ENCODE results near the gene MYH6. TPM values are rescaled to one million over a fixed set of nuclear protein-coding genes. Genes with fewer than 3 reads are reported as not detected.
A peak's percentile ranks its signal among the peaks of the same experiment; 100 is the strongest.

Gene MYH6
- total RNA-seq, 6 donors from 2014 or later = not detected

DNA sequence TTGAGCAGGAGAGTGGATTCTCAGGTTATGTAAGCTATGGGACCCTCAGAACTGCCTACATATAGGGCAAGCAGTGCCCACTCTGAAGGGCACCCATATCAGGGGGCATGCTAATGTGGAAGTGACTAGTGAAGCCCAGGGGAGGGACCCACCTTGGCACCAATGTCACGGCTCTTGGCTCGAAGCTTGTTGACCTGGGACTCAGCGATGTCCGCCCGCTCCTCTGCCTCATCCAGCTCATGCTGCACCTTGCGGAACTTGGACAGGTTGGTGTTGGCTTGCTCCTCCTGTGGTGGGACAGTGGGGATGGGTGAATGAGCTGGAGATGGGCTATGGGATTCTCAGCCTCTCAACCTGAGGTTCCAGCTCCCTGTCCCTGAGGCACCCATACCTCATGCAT lies 25.8 kb downstream of the MYH6 start:
- Histone ChIP-seq H3K4me1 (peaks cover 0 to 5% (median 0%) of the 10 kb centered on the region in 4 donors), H3K27me3 (no peaks in the 10 kb centered on the region), H3K4me3 (no peak overlapping the region), H3K9me3 (no peaks in the 10 kb centered on the region), H3K36me3 (no peaks in the 10 kb centered on the region), H3K27ac (no peak overlapping the region)
- WGBS, 2 donors = 95% methylated on average over 5 of the region's 6 CpGs; no CpG with 5 or more reads in 1 of the 2 donors
- no peak for DNase-seq
- TF ChIP-seq, protein P1, sequence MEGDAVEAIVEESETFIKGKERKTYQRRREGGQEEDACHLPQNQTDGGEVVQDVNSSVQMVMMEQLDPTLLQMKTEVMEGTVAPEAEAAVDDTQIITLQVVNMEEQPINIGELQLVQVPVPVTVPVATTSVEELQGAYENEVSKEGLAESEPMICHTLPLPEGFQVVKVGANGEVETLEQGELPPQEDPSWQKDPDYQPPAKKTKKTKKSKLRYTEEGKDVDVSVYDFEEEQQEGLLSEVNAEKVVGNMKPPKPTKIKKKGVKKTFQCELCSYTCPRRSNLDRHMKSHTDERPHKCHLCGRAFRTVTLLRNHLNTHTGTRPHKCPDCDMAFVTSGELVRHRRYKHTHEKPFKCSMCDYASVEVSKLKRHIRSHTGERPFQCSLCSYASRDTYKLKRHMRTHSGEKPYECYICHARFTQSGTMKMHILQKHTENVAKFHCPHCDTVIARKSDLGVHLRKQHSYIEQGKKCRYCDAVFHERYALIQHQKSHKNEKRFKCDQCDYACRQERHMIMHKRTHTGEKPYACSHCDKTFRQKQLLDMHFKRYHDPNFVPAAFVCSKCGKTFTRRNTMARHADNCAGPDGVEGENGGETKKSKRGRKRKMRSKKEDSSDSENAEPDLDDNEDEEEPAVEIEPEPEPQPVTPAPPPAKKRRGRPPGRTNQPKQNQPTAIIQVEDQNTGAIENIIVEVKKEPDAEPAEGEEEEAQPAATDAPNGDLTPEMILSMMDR (IDR thresholded peaks at IDR 0.05) = no peak
- no peak for TF ChIP-seq EP300 (IDR thresholded peaks at IDR 0.05)
- TF ChIP-seq POLR2A (IDR thresholded peaks at IDR 0.05) = no peak
- no peak for TF ChIP-seq POLR2AphosphoS5 (IDR thresholded peaks at IDR 0.05)
- ATAC-seq (ENCODE audit: low FRiP score in 2 of 2) = no peak

- no peak for DNase-seq
Measured at GRCh38 chr14:23381871-23382270, 26.2 kb downstream of the MYH6 start.

DNA sequence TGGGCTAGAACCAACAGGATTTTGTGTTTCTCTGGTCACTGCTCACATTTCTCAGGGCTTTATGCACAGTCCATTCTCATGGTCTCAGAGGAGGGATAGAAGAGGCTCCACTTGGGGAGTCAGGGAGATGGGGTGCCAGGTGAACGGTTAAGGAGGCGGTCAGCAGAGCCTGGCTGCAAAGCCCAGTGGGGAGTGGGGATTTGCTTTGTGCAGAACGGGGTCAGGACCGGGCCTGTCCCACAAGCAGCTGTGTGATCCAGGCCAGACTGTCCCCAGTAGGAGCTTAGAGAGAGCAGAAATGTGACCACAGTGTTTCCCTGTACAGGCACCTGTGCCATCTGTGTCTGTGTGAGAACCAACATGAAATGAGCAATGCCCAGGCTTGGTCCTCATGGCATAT lies 27.1 kb downstream of the MYH6 start:
- DNase-seq (no peak), ATAC-seq (ENCODE audit: low FRiP score in 2 of 2) (no peak)
- H3K27ac ChIP-seq = no peak overlapping the region
- TF ChIP-seq POLR2AphosphoS5 (IDR thresholded peaks at IDR 0.05) (no peak), POLR2A (IDR thresholded peaks at IDR 0.05) (no peak)
- no peaks in the 10 kb centered on the region for H3K36me3 ChIP-seq
- peaks cover 0 to 5% (median 0%) of the 10 kb centered on the region in 4 donors for H3K4me1 ChIP-seq
- no peaks in the 10 kb centered on the region for H3K9me3 ChIP-seq
- no peak overlapping the region for H3K4me3 ChIP-seq
- no peaks in the 10 kb centered on the region for H3K27me3 ChIP-seq
- WGBS, 2 donors = 64 to 83% methylated on average over 4 of the region's 4 CpGs

More at GRCh38 chr14:23381871-23382270, 26.2 kb downstream of the MYH6 start:
- no peaks in the 10 kb centered on the region for H3K27me3 ChIP-seq
- peaks cover 0 to 5% (median 0%) of the 10 kb centered on the region in 4 donors for H3K4me1 ChIP-seq
- 49 to 53% methylated on average over 3 of the region's 3 CpGs for WGBS, 2 donors
- TF ChIP-seq POLR2A (IDR thresholded peaks at IDR 0.05) = no peak
- TF ChIP-seq EP300 (IDR thresholded peaks at IDR 0.05) = no peak
- TF ChIP-seq POLR2AphosphoS5 (IDR thresholded peaks at IDR 0.05) = no peak
- TF ChIP-seq, protein P1 (IDR thresholded peaks at IDR 0.05) = no peak
- no peak for ATAC-seq (ENCODE audit: low FRiP score in 2 of 2)
- H3K36me3 ChIP-seq = no peaks in the 10 kb centered on the region
- H3K9me3 ChIP-seq = no peaks in the 10 kb centered on the region
- H3K27ac ChIP-seq = no peak overlapping the region
- no peak overlapping the region for H3K4me3 ChIP-seq

DNA sequence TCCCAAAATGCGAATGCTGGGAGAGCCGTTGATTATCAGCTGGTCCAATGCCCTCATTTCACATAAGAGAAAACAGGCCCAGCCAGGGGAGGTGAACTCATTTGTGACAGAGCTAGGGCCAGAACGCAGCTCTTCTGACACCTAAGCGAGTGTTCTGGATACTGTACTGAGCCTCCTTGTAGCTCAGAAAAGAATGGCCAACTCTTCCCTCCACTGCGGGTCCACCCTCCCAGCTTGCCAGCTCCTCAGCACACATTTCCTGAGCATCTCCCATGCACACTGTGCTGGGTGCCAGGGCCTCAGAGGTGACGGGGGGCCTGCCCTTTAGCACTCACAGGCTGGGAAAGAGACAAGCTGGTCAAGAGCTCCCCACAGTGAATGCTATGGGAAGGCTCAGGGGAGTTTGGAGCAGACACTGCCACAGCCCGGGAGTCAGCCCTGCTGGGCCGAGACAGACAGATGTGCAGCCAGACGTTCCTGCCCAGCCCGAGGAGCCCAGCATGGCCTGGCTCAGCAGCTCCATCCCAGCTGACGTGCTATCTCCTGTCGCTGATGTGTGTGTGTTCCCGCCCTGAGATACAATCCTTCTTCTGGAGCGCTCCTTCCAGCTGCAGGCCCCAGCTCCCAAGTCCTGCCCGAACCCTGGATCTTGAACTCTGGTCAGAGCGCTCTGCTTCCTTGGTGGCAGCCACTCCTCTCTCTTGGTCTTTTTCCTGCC lies 27.7 kb downstream of the MYH6 start:
- WGBS, 2 donors = 65 to 72% methylated on average over 9 to 16 of the region's 16 CpGs
- no peaks in the 10 kb centered on the region for H3K9me3 ChIP-seq
- no peak for ATAC-seq (ENCODE audit: low FRiP score in 2 of 2)
- no peaks in the 10 kb centered on the region for H3K27me3 ChIP-seq
- no peak for DNase-seq
- no peak overlapping the region for H3K4me3 ChIP-seq
- H3K27ac ChIP-seq = no peak overlapping the region
- TF ChIP-seq, protein P1 (IDR thresholded peaks at IDR 0.05) = peak in 1 of 6 experiments; percentile 17
- no peak for TF ChIP-seq EP300 (IDR thresholded peaks at IDR 0.05)
- no peaks in the 10 kb centered on the region for H3K36me3 ChIP-seq
- peaks cover 0 to 5% (median 0%) of the 10 kb centered on the region in 4 donors for H3K4me1 ChIP-seq

- no peak overlapping the region for H3K27ac ChIP-seq
- H3K27me3 ChIP-seq = no peaks in the 10 kb centered on the region
- TF ChIP-seq, protein P1 (IDR thresholded peaks at IDR 0.05) = peak; percentile 78 to 93 (median 86)
- no peak for TF ChIP-seq POLR2A (IDR thresholded peaks at IDR 0.05)
- no peaks in the 10 kb centered on the region for H3K36me3 ChIP-seq
- ATAC-seq (ENCODE audit: low FRiP score in 2 of 2) = peak; percentile 80 to 87
- no peaks in the 10 kb centered on the region for H3K9me3 ChIP-seq
- no peak overlapping the region for H3K4me3 ChIP-seq
- WGBS, 2 donors = 26 to 35% methylated on average over 7 to 12 of the region's 12 CpGs
- H3K4me1 ChIP-seq = peaks cover 0 to 5% (median 0%) of the 10 kb centered on the region in 4 donors
- peak; percentile 71 to 88 for DNase-seq
Measured at GRCh38 chr14:23379366-23380196, 28.5 kb downstream of the MYH6 start.

Data from upper lobe of left lung (tissue), 6 donors.